Fibroblast of gingiva (primary cell): ENCODE results near the gene FGD3.

Experiments
- DNase-seq: peaks from one replicate; pipeline ENCODE4 v3.0.0-alpha.2; 2011; ENCODE audit warnings: low read depth

Gene FGD3

DNA sequence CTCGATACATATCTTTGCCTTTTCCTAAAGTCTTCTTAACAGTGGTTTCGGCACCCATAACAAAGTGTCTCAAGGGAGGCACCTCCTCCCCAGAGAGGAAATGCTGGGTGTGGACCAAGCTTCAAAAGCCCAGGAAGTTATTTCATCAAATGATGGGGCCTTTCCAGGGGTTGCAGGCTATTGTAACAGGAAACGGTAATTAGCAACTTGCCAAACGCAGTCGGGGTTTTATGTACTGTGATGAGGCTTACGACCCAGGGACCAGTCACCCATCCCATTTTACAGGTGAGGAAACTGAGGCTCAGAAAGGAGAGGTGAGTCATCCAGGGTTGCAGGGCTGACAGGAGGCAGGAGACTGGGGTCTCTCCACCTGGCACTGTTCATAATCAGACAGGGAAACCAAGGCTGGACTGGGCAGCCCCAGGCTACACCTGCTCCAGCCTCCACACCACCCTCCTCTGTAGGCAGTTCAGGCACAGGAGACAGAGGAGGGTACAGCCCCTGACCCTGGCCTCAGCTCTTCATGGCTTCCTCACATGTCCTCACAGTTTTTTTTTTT, 81.2 kb downstream of the FGD3 start:
- DNase-seq = no peak

DNA sequence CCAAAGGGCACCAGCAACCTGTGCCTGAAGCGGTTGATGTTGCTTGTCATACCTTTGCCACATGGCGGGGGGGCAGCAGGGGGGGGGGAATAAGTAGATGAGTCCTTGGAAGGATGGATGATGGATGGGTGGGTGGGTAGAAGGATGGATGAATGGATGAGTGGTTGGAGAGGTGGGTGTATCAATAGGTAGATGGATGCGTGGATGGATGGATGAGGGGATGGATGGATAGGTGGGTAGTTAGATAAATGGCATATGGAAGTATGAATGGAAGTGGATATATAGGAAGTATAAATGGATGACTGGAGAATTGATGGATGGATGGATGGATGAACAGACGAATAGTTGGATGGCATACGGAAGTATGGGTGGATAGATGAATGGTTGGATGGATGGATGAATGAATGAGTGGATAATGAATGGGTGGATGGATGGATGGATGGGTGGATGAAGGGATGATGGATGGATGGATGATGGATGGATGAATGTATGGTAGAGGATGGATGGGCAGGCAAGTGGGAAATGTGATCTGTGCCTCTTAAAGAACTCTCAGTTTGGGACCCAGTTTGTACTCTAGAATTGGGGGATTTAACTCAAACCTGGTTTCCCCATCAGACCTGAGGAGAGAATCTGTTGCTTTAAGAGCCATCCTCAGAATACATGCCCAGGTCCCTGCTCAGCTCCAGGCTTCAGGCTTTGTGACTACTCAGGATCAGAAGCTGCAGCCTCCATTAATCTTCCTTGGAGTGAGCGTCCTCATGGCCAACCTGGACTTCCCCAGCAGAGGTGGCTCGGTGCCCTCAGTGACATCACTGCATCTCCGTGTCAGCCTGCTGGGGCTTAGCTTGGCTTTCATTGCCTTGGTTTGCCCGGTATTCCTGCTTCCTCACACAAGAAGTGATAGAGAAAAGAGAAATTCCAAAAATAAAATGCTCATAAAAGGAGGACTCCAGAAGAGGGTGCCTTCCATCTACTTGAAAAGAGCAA, 83.6 kb downstream of the FGD3 start:
- no peak for DNase-seq

DNA sequence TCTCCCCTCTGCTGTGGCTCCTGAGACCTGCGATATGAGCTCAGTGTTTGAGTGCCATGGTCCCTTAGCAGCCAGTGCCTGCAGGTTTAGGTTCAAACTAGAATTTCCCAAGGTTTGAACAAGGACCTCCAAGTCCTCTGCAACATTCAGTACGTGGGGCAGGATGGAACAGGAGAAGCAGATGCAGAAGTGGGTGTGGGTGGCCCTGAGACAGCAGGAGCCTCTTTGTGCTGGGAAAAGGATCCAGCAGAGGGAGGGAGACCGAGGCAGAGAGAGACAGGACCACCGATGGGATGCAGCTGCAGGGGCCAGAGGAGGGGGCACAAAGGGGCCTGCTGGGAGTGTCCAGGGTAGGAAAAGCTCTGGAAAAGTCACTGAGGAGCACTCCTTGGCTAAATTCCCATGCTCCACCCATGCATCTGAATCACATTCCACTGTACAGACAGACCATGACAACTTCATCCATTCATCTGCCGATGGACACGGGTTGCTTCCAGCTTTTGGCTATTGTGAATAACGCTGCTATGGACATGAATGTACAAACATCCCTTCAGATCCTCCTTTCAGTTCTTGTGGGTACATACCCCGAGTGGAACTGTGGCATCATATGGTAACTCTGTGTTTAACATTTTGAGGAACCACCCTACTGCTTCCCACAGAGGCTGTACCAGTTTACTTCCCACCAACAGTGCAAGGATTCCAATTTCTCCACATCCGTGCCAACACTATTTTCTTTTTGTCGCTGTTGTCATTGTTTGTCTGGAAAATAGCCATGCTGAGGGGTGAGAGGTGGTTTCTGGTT, 84.5 kb downstream of the FGD3 start:
- DNase-seq = no peak

DNA sequence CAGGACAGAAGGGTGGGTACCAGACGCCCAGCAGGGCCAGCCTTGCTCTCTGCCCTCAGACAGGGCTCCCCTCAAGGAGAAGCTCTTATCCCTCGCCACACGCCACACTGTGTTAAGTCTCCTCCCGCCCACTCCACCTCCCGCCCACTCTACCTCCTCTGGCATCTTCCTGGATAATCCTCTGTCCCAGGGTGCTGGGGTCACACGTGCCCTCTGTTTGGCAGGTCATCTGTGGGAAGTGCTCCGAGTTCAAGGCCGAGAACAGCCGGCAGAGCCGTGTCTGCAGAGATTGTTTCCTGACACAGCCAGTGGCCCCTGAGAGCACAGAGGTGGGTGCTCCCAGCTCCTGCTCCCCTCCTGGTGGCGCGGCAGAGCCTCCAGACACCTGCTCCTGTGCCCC, 85.2 kb downstream of the FGD3 start:
- DNase-seq = no peak

DNA sequence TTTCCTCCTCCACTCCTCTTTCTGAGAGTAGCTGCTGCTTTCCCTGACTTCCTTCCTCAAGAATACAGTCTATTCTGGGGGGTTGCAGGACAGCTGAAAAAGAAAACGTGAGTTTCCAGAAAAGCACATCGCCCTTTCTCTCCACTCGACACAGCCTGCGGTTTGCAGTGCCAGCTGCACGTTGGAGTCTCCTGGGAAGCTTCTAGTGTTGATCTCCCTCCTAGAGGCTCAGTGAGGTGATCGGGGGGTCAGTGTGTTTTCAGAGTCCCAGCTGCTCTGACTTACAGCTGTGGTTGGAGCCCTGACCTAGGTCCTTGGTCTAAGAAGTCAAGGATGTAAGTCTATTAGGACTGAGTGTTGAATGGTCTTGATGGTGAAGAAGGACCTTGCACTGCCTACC, 86.2 kb downstream of the FGD3 start:
- DNase-seq = no peak

DNA sequence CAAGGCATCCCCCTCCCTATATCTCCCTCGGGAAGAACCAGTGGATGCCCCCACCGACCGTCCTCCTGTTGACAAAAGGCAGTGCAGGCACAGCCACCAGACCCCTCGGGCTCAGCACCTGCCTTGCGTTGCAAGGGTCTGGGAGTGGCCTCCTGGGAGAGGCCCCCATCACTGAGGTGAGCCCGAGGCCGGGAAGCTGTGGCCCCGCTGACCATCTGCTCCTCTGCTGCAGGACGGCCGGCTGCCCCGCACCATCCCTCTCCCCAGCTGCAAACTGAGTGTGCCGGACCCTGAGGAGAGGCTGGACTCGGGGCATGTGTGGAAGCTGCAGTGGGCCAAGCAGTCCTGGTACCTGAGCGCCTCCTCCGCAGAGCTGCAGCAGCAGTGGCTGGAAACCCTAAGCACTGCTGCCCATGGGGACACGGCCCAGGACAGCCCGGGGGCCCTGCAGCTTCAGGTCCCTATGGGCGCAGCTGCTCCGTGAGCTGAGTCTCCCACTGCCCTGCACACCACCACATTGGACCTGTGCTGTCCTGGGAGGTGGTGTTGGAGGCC, 87.9 kb downstream of the FGD3 start:
- no peak for DNase-seq

DNA sequence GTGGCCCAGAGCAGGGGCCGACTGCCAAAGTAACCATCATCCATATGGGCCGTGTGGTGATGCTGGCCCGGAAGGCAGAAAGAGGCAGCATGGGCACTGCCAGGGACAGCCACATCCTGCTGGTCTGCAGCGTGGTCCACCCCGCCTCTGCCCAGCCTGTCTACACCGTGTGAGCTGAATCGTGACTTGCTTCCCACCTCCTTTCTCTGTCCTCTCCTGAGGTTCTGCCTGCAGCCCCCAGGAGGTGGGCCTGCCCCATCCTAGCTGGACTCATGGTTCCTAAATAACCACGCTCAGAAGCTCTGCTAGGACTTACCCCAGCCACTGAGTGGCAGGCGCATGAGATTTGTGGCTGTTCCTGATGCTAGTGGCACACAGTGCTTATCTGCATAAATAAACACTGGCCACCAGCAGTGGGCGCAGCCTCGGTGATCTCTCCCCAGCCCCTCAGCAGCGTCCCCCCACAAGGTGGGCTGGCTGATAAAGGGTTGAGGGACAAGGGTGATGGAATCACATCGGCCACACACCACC, 88.6 kb downstream of the FGD3 start:
- no peak for DNase-seq

DNA sequence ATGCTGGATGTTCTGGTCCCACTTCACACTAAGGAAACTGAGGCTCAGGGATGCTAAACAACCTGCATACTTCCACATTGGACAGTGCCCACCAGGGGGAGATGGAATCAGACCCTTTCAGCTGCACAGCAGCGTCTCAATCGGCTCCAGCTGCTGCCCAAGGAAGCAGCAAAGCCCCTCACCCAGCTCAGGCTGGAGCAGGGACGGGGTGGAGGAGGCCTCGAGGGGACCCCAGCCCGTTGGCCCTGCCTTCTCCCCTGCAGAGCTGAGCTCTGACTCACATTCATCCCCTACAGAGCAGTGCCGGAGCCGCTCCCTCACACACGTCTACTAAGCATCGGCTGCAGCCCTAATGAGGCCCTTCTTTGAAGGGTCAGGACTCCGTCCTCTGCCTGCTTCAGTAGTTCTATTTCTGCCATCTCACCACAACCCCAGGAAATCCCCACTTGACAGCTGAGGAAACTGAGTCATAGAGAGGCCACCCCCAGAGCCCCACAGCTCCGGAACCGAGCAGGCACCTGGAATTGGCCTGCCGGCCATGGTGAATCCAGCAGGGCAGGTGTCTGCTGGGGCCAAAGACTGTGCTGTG, 89.7 kb downstream of the FGD3 start:
- DNase-seq = no peak

DNA sequence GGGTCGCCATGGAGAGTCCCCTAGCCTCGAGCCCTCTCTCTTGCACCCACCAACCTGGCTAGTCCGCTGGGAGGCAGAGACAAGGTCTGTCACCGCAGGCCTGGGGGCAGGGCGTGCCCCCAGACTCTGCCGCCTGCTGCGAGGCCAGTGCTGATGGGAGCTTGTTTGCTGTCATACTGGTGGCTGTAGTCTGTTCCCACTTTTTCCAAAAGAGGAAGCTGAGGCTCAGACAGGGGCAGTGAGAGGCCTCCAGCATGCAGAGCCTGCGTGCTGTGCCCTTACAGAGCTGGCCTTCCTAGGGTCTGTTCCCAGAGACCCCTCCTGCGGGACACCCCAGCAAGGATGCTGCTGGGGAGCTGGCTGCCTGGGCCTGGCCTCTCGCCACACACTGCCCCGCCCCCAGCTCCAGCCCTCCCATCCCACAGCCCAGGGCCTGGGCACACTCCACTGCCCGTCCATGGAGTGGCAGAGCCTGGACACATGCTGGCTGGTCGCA, 90.2 kb downstream of the FGD3 start:
- DNase-seq = no peak

DNA sequence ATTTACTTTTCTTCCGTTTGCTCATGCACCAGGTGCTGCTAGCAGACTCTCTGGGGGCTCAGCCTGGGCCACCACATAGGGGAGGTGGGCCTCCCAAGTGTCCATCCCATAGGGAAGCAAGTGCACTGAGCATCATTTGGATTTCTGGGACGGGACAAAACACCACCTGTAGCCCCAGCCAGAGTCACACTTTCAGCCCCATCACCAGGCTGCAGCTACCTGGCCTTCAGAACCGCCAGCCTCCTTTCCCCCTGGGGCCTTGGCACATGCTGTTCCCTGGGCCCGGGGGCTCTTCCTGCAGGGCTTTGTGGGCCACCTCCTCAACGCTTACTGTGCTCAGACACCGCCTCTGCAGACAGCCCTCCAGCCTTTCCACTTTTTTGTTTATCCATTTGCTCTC, 91.6 kb downstream of the FGD3 start:
- no peak for DNase-seq

DNA sequence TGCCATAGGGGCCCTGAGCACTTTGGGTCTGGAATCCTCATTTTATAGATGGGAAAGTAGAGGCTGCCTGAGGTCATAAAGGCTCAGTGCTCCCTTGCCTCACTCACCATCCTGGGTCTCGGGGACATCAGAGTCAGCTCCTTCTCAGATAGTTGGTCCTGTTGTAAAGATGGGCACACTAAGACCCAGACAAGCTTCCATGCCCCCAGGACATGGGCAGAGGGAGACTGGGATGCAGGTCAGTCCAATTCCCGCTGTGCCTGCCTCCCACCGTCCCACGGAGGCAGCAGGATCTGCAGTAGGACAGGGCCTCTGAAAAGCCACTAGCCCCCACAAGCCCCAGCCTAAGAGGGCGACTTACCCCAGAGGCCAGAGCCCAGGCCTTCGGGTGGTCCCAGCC, 92.1 kb downstream of the FGD3 start:
- DNase-seq = no peak

DNA sequence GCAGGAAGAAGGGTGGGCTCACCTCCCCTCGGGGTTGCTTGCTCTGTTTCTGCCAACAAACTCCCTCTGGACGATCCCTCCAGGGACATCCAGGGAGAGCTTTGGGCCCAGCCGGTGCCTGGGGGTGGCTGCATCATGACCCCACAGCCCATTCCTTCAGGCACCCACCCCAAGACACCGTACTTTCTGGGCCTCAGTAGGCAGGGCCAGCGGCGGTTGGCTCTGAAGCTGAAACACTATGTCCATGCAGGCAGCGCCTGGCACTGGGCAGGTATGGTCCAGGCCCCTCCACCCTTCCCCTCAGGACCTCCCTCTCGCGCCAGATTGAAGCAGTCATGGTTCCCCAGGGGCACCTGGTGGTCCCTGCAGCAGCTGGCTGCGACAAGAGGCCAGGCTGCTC, 92.7 kb downstream of the FGD3 start:
- no peak for DNase-seq

DNA sequence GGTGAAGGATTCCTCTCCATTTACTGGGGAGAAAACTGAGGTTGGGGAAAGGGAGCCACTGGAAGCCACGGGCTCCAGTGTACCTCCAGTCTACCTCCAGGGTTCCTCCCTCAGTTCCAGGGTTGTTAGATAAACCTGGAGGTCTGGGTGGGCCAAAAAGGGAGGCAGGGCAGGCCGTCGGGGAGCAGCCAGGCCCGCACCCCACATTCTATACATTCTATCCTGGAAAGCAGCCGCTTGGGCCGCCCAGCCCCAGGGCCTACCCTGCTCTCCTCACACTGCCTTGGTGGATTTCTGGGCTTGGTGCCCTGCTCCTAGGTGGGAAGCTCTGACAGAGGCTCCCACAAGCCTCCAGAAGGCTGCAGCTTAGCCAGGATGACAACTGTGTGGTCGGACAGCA, 93.1 kb downstream of the FGD3 start:
- no peak for DNase-seq

DNA sequence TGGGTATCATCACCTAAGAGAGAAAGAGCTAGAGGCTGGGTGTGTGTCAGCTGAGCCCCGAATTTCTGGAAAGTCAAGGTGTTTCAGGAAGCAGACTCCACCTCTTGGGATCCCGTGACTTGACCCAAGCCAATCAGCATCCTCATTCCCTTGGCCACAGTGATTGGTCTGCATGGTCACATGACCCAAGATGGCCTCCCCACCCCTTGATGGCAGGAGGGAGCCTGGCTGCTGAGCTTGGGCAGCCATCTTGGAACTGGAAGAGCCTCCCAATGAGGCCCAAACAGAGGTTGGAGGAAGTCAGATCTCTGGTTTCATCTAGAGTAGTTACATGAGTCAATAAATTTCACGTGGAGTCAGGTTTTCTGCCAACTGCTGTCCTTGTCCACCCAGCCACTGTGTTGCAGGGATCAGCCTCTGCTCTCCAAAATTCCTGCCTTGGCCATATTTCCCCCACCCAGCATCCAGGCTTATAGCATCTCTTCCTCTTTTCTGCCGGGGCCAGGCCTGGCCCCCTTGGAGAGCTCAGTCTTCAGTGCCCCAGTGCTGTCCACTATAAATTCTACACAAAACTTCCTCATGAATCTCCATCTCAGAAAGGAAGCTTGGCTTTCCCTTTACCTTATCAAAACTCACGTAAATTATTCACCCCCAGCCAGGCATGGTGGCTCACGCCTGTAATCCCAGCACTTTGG, 93.9 kb downstream of the FGD3 start:
- no peak for DNase-seq

DNA sequence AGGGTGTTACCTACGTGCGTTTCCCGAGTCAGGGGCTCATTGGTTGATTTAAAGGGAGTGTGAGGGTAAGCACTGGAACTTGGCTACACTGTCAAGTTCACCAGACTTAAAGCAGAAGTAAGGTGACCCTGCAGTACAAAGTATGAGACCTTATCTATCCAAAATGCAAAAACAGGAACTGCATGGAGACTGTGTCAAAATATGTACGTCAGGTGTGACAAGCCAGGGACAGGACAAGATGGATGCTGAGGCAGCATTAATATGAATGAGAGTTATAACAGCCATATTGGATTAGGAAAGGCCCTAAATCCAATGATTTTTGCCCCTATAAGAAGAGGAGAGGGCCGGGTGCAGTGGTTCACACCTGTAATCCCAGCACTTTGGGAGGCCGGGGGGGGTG, 95.8 kb downstream of the FGD3 start:
- DNase-seq = no peak

DNA sequence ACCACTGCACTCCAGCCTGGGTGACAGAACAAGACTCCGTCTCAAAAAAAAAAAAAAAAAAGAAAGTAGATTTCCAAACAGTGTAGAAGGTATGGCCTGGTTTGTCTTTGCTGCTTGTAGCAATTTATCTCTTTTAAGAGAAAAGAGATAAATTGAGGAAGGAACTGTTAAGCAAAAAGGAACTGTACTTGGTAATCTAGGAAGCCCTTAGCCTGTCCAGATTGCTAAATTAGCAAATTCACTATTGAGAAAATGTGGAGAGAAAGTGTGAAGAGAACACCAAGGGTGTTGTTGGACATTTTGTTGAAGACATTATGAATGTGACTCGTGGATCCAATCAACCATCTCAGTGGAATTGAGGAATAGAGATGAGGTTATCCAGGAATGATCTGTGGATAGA, 98.2 kb downstream of the FGD3 start:
- DNase-seq = no peak

DNA sequence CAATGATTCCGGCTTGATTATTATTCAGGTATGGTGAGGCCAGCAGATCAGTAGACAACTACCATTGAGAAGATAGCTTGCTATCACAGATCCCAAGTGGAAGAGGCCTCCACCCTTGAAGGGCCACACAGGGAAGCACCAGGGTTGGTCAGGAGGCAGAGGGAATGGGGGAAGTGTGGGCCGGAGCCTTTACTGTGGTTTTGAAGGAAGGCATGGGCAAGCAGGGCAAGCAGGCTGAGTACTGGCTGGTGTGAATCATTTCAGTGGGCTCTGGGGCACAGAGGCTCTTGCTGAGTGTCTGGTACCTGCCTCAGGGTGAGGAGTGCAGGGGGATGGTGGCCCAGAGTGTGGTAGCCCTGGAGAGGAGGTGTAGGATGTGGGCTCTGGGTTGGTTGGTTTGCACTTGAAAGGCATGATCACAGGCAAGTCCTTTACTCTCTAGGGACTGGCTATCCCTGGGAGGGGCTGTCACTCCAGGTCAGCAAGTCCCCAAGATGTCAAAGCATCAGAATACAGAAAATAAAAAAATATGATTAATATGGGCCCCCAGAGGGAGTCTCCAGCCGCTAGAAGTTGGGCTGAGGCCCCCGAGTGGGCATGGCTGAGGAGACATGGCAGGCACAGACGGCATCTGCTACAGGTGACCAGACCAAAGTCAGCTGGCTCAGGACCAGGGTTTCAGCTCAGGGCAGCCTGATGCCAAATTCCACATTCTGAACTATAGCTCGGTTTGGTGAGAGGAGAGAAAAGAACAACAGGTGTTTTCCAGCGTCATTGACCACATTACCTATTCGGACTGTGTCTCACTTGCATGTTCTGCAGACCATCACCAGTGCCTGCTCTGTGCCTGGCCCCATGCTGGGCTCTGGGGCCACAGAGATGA, 101.5 kb downstream of the FGD3 start:
- DNase-seq = no peak

DNA sequence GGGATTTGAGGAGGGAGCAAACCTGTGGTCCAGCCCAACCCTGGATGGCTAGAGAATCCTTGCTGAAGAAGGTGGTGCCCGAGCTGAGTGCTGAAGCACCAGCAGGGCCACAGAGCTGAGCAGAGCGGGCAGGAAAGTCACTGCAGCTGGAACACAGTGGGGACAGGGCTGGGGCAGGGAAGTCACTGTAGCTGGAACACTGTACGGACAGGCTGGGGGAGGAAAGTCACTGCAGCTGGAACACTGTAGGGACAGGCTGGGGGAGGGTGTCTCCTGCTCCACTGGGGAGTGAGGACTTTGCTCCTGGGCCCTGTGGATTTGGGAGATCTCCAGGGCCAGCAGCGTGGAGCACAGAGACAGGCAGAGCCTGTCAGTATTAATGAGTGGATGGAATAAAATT, 102.2 kb downstream of the FGD3 start:
- no peak for DNase-seq

DNA sequence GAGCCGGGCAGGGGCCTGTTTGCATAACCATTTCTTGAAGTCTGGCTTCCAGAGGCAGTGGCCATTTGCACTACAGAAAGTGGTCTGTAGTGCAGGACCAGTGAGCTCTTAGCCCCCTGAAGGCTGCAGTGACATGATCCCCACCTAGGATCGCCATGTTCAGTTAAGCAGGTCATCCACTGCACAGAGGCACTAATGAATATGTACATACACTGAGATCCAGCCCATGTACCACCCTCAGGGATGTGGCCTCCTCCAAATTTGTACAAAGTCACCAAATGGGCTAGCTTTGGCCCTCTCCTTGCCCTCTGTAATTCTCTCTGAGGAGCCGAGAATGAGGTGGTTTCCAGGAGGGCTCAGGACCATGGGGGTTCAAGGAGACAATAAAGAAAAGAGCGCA, 102.9 kb downstream of the FGD3 start:
- DNase-seq = no peak

DNA sequence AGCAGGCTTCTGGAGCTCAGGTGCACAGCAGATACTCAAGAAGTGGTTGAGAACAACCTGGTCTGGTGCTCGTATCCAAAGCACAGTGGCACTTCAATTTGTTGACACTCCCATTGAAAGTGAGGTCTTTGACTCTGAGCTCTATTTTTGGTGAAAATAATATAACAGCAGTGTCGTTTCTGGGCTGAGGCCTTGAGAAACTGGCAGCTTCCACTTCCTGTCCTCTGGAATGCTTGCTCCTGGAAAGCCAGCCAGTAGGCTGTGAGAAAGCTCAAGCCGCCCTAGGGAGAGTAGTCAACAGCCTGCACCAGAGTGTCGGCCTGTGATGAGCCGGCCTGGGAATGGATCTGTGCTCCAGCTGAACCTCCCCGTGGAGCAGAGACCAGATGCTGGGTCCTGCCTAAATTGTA, 104.4 kb downstream of the FGD3 start:
- peak; percentile 37 for DNase-seq
